Skeletal muscle tissue (tissue), 4 donors: ENCODE results near the gene PTPN23. TPM values are rescaled to one million over a fixed set of nuclear protein-coding genes. Genes with fewer than 3 reads are reported as not detected.
A peak's percentile ranks its signal among the peaks of the same experiment; 100 is the strongest.

Experiments used
- H3K27ac ChIP-seq: one replicate; pipeline ENCODE4 v1.7.0; 2013; ENCODE audit warnings: mild to moderate bottlenecking, low read depth, low read length, inconsistent platforms
- H3K27me3 ChIP-seq, 3 donors: one replicate each; pipeline ENCODE4 v1.7.0; 2013; ENCODE audit warnings: low read length in 3 of 3; ENCODE audit not compliant: control insufficient read depth in 3 of 3, insufficient read depth in 3 of 3
- H3K36me3 ChIP-seq, 3 donors: one replicate each; pipeline ENCODE4 v1.7.0; 2013; ENCODE audit warnings: low read length in 3 of 3; ENCODE audit not compliant: control insufficient read depth in 3 of 3, insufficient read depth in 3 of 3
- H3K4me1 ChIP-seq, 3 donors: one replicate each; pipeline ENCODE4 v1.7.0; 2013; ENCODE audit warnings: low read length in 3 of 3, mild to moderate bottlenecking in 3 of 3; ENCODE audit not compliant: control insufficient read depth in 3 of 3, insufficient read depth in 3 of 3
- H3K4me3 ChIP-seq, 3 donors: one replicate each; pipeline ENCODE4 v1.7.0; 2013; ENCODE audit warnings: low read length in 3 of 3
- H3K9ac ChIP-seq, 3 donors: one replicate each; pipeline ENCODE4 v1.7.0; 2013; ENCODE audit warnings: low read length in 3 of 3, mild to moderate bottlenecking in 3 of 3, moderate library complexity in 2 of 3, low read depth in 1 of 3
- H3K9me3 ChIP-seq, 3 donors: one replicate each; pipeline ENCODE4 v1.7.0; 2013; ENCODE audit warnings: low read length in 3 of 3; ENCODE audit not compliant: control insufficient read depth in 3 of 3
- total RNA-seq: library from RNA; depleted of rRNA; stranded (reverse); fragments of >200 nt; gene quantifications from one replicate; pipeline ENCODE4 v1.2.3, GENCODE V29; 2014
- donor health status: Osteomylitis.

The PTPN23 gene
- total RNA-seq, 1 donor from 2014 or later = 17.2 TPM

GRCh38 chr3:47418167-47419082 is 37.6 kb downstream of the PTPN23 start:
- Histone ChIP-seq H3K9me3 (no peaks in the 10 kb centered on the region), H3K27ac (no peak overlapping the region), H3K9ac (no peak overlapping the region), H3K36me3 (peaks cover 47 to 51% (median 51%) of the 10 kb centered on the region in 3 donors), H3K27me3 (no peaks in the 10 kb centered on the region), H3K4me3 (no peak overlapping the region), H3K4me1 (peaks cover 14 to 17% (median 17%) of the 10 kb centered on the region in 3 donors)

DNA sequence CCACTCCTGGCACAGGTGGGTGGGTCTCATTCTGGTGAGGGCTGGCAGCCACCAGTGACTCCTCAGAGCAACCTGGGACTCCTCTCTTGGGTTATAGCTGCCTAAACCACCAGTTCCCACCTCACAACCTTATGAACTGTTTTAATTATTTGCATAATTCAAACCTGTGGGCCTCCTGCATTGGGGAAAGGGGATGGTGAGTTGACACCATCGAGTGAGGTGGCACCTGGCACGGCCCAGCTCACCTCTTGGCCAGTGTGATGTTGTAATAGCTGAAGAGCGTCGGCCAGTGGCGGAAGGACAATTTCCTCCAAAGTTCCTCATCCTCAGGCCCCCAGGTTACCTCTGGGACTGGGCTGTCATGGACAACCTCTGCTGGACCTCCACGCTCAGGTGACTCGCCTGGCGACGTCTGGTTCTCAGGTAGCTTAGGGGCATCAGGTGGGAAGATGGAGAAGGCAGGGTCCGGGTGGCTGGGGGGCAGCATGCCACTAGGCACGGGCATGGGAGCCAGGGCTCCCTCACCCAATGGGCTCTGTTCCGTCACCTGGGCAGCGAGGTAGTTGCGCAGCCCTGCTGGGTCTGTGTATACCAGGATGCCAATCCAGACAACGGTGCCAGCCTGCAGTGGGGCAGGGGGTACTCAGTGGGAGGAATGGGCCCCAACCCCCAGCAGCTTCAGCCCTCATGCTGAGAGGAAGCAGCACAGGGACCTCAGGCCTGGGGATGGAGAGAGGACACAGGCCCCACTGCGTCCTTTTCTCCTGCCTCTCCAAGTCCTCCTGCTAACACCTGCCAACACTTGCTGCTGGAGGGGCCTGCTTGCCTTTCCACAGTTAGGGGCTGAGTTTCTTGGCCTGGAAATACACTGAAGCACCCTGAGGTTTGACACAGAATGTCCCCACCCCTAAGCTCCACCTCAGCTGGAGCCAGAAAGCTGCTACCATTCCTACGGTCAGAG is 38.5 kb downstream of the PTPN23 start:
- Histone ChIP-seq H3K36me3 (peaks cover 46 to 50% (median 49%) of the 10 kb centered on the region in 3 donors), H3K4me3 (no peak overlapping the region), H3K27me3 (no peaks in the 10 kb centered on the region), H3K4me1 (peaks cover 14 to 17% (median 17%) of the 10 kb centered on the region in 3 donors), H3K9ac (no peak overlapping the region), H3K9me3 (no peaks in the 10 kb centered on the region), H3K27ac (no peak overlapping the region)

- no peak overlapping the region for H3K9ac ChIP-seq
- peaks cover 14 to 17% (median 14%) of the 10 kb centered on the region in 3 donors for H3K4me1 ChIP-seq
- no peak overlapping the region for H3K27ac ChIP-seq
- H3K9me3 ChIP-seq = no peaks in the 10 kb centered on the region
- no peaks in the 10 kb centered on the region for H3K27me3 ChIP-seq
- peaks cover 43 to 46% (median 46%) of the 10 kb centered on the region in 3 donors for H3K36me3 ChIP-seq
- H3K4me3 ChIP-seq = no peak overlapping the region
These were observed 39.2 kb downstream of the PTPN23 start for GRCh38 chr3:47420044-47420430.

GRCh38 chr3:47420511-47421484 is 40.0 kb downstream of the PTPN23 start:
- Histone ChIP-seq H3K36me3 (peaks cover 42 to 48% (median 43%) of the 10 kb centered on the region in 3 donors), H3K9me3 (no peaks in the 10 kb centered on the region), H3K4me3 (peak overlapping the region in 2 of 3 donors; percentile 4 to 40), H3K27ac (peak overlapping the region; percentile 46), H3K9ac (peak overlapping the region in 2 of 3 donors; percentile 45 to 74), H3K27me3 (no peaks in the 10 kb centered on the region), H3K4me1 (peaks cover 14 to 17% (median 14%) of the 10 kb centered on the region in 3 donors)

DNA sequence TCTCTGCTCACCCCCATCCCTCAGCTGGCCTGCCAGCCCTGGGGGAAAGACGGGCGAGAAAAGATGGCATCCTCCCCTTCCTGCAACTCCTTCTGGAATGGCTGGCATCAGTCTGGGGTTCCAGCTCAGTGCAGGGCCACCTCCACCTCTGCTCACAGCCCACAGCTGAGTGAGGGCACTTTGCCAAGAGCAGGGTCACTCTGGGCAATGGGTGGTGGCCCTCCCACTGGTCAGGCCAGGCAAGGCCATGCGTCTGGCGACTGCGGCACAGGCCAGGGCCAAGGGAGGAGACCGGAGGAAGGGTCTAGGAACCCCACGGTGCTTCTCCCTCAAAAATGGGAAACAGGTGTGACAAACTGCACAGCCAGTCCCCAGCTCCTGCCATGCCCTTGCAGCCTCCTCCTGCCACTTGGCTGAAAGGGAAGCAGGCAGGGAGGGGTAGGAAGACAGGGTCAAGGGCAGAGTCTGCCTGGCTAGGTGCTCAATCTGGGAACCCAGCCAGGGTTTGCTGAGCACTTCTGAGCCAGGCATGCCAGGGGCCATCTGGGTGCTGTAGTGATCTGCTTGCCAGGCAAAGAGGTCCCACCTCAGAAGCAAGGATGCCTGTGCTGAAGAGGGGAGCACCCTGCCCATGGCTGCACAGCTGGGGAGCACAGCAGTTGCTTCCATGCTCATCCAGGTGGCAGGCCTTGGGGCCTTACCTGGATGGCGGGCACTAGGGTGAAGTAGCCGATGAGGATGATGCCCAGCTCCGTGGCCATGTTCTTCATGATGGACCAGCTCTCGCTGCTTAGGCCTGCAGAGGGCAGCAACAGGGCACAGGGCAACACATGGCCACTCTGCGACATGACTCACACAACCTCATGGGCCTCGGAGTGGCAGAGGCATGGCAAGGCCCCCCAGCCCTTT is 41.2 kb downstream of the PTPN23 start:
- Histone ChIP-seq H3K9ac (peak overlapping the region; percentile 12 to 74 (median 45)), H3K27me3 (no peaks in the 10 kb centered on the region), H3K36me3 (peaks cover 41 to 54% (median 46%) of the 10 kb centered on the region in 3 donors), H3K27ac (peak overlapping the region; percentile 27), H3K9me3 (no peaks in the 10 kb centered on the region), H3K4me1 (peaks cover 14 to 17% (median 14%) of the 10 kb centered on the region in 3 donors), H3K4me3 (no peak overlapping the region)

DNA sequence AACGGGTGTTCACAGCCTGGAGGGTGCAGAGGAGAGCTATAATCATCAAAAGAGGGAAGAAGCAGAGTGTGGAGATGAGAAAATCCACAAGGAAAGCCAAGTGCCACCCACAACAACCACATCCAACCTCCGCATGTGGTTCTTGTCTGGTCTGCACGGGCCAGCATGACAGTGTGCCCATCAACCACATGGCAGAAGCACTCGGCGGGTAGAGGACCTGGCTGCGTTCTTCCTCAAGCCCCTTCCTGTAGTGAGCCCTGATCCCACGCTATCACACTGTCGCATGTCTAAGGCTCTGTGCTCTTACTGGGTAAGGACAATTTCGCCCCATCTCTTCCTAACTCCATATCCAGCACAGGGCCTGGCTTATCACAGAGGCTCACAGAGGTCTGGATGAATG is 41.9 kb downstream of the PTPN23 start:
- peaks cover 43 to 59% (median 51%) of the 10 kb centered on the region in 3 donors for H3K36me3 ChIP-seq
- H3K9ac ChIP-seq = no peak overlapping the region

GRCh38 chr3:47423548-47424145 is 42.8 kb downstream of the PTPN23 start:
- no peaks in the 10 kb centered on the region for H3K27me3 ChIP-seq
- peak overlapping the region in 1 of 3 donors; percentile 8 for H3K9ac ChIP-seq
- H3K9me3 ChIP-seq = no peaks in the 10 kb centered on the region
- H3K4me1 ChIP-seq = peaks cover 14 to 17% (median 14%) of the 10 kb centered on the region in 3 donors
- H3K4me3 ChIP-seq = no peak overlapping the region
- H3K36me3 ChIP-seq = peaks cover 50 to 62% (median 57%) of the 10 kb centered on the region in 3 donors
- H3K27ac ChIP-seq = no peak overlapping the region

More for the DNA sequence above, 41.9 kb downstream of the PTPN23 start:
- no peaks in the 10 kb centered on the region for H3K27me3 ChIP-seq
- no peaks in the 10 kb centered on the region for H3K9me3 ChIP-seq
- H3K27ac ChIP-seq = no peak overlapping the region
- H3K4me1 ChIP-seq = peaks cover 14 to 17% (median 14%) of the 10 kb centered on the region in 3 donors
- no peak overlapping the region for H3K4me3 ChIP-seq
